ENCODE measurements around the gene MYCL. TPM values are rescaled to one million over a fixed set of nuclear protein-coding genes. Genes with fewer than 3 reads are reported as not detected.

The MYCL gene
- total RNA-seq, 1 experiment from 2014 or later = 18.4 TPM

- no peak overlapping the region for H2BK15ac ChIP-seq (ENCODE audit: low read depth, low read length)
- no peaks in the 10 kb centered on the region for H4K20me1 ChIP-seq (ENCODE audit: control insufficient read depth, insufficient read depth, insufficient read length)
- H3K79me2 ChIP-seq (ENCODE audit: insufficient read depth, low read length) = peaks cover 1% of the 10 kb centered on the region; the same call in 1 of the 2 replicates
- H3K9ac ChIP-seq (ENCODE audit: extremely low read depth, insufficient read length, low read length) = no peak overlapping the region
- no peak overlapping the region for H2BK5ac ChIP-seq (ENCODE audit: insufficient read length, low read length)
- no peak overlapping the region for H3K27ac Mint-ChIP-seq
- H3K4me1 ChIP-seq (ENCODE audit: insufficient read depth, low read length) = no peaks in the 10 kb centered on the region
- H2AFZ ChIP-seq (ENCODE audit: low read length) = no peak overlapping the region
- no peak overlapping the region for H2BK20ac ChIP-seq (ENCODE audit: low read depth, low read length, poor library complexity, severe bottlenecking)
- no peak overlapping the region for H3K14ac ChIP-seq (ENCODE audit: insufficient read depth, low read length)
- no peak for DNase-seq
- H3K36me3 Mint-ChIP-seq (ENCODE audit: insufficient read depth in 1 of 3, low read depth in 3 of 3) = peaks cover 8 to 34% (median 26%) of the 10 kb centered on the region in 3 experiments; a peak in 6 of 7 replicates
- H2BK120ac ChIP-seq (ENCODE audit: low read depth, low read length, poor library complexity, severe bottlenecking) = no peak overlapping the region
- peaks cover 7 to 9% of the 10 kb centered on the region in 2 experiments; a peak in 3 of 4 replicates for H3K4me1 Mint-ChIP-seq
- H2BK12ac ChIP-seq (ENCODE audit: insufficient read length, low read depth, low read length) = no peak overlapping the region
- H3K4me3 Mint-ChIP-seq = no peak overlapping the region
- no peak overlapping the region for H3K23ac ChIP-seq (ENCODE audit: insufficient read length, low read depth, low read length)
- no peaks in the 10 kb centered on the region for H3K9me3 ChIP-seq (ENCODE audit: control insufficient read depth, low read depth, low read length)
- peaks cover 8% of the 10 kb centered on the region for H3K79me1 ChIP-seq (ENCODE audit: insufficient read depth, low read depth, low read length, poor library complexity, severe bottlenecking)
- no peak overlapping the region for H3K4ac ChIP-seq (ENCODE audit: low read depth, low read length)
- no peak overlapping the region for H4K5ac ChIP-seq (ENCODE audit: insufficient read length, low read depth, low read length)
- H3K18ac ChIP-seq (ENCODE audit: insufficient read length, low read depth, low read length) = no peak overlapping the region
- H3T11ph ChIP-seq (ENCODE audit: low read length) = no peak overlapping the region
- H4K91ac ChIP-seq (ENCODE audit: insufficient read length, low read depth, low read length) = no peak overlapping the region
- no peak overlapping the region for H3K4me2 ChIP-seq (ENCODE audit: insufficient read depth, insufficient read length, low read length)
- H4K8ac ChIP-seq (replicated peaks; ENCODE audit: insufficient read length, low read depth, low read length) = no peak overlapping the region
- no peak overlapping the region for H2AK5ac ChIP-seq (ENCODE audit: insufficient read length, low read length)
- H3K9me3 Mint-ChIP-seq = no peaks in the 10 kb centered on the region
- no peak overlapping the region for H3K27ac ChIP-seq (ENCODE audit: insufficient read length, low read depth, low read length)
- H3K27me3 Mint-ChIP-seq (ENCODE audit: low read depth) = no peaks in the 10 kb centered on the region
- no peak for TF ChIP-seq CTCF (conservative IDR thresholded peaks at IDR 0.05)
- no peak overlapping the region for H3K56ac ChIP-seq (ENCODE audit: insufficient read length, low read depth, low read length)
- H3K23me2 ChIP-seq (ENCODE audit: insufficient read length, low read depth, low read length, poor library complexity, severe bottlenecking) = no peaks in the 10 kb centered on the region
- no peaks in the 10 kb centered on the region for H3K27me3 ChIP-seq (ENCODE audit: insufficient read depth, low read length)
These were observed 47.4 kb downstream of the MYCL start for GRCh38 chr1:39854314-39854713.
